NCI-H1436 (cell line): Measurements from ENCODE around the gene KCNQ1.
A peak's percentile ranks its signal among the peaks of the same experiment; 100 is the strongest.

ENCODE experiments used
- DNase-seq: peaks from one replicate; lab custom pipeline; 2025; lab: John Stamatoyannopoulos, UW

KCNQ1 gene, protein sequence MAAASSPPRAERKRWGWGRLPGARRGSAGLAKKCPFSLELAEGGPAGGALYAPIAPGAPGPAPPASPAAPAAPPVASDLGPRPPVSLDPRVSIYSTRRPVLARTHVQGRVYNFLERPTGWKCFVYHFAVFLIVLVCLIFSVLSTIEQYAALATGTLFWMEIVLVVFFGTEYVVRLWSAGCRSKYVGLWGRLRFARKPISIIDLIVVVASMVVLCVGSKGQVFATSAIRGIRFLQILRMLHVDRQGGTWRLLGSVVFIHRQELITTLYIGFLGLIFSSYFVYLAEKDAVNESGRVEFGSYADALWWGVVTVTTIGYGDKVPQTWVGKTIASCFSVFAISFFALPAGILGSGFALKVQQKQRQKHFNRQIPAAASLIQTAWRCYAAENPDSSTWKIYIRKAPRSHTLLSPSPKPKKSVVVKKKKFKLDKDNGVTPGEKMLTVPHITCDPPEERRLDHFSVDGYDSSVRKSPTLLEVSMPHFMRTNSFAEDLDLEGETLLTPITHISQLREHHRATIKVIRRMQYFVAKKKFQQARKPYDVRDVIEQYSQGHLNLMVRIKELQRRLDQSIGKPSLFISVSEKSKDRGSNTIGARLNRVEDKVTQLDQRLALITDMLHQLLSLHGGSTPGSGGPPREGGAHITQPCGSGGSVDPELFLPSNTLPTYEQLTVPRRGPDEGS

DNA sequence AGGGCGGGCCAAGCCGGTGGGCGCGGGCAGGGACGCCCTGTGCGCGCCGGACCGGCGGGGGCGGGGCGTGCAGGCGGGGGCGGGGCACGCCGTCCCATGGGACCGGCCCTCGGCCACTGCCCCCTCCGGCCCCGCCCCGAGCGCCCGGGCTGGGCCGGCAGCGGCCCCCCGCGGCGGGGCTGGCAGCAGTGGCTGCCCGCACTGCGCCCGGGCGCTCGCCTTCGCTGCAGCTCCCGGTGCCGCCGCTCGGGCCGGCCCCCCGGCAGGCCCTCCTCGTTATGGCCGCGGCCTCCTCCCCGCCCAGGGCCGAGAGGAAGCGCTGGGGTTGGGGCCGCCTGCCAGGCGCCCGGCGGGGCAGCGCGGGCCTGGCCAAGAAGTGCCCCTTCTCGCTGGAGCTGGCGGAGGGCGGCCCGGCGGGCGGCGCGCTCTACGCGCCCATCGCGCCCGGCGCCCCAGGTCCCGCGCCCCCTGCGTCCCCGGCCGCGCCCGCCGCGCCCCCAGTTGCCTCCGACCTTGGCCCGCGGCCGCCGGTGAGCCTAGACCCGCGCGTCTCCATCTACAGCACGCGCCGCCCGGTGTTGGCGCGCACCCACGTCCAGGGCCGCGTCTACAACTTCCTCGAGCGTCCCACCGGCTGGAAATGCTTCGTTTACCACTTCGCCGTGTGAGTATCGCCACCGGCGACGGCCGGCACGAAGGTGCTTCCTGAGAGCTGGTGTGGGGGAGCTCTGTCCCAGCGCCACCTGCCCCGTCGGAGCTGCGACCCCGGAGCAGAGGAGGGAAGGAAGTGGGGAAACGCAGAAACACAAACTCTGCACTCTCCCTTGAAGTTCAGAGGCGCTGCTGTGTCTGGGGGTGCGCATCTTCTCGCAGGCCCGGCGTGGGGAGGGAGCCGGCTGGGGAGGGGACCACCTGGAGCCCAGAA, at the start of gene KCNQ1:
Gene KCNQ1 (plus strand): TSS at position 188 of the 925 bp plus-strand sequence. CDS start 91 bp downstream, at position 279.
- no peak for DNase-seq

DNA sequence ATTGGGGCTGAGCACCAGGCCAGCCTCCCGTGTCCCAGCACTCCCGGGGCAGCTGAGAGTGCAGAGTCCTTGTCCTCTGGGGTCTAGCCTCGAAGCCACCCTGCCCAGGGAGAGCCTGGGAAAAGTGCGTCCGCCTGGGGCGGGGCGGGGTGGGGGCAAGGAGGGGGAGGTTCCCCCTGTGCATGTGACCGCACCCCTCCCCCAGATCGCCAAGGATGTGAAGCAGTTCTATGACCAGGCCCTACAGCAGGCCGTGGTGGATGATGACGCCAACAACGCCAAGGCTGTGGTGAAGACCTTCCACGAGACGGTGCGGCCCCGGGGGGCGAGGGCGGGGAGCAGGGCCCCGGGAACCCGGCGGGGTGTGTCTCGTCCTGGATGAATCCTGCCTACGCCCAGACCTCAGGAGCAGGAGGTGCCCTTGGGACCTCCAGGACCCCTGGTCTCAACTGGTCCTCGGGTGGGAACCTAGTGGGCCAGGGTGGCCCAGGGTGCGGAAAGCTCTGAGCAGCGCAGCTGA, 49.5 kb upstream of the KCNQ1 start:
- no peak for DNase-seq

DNA sequence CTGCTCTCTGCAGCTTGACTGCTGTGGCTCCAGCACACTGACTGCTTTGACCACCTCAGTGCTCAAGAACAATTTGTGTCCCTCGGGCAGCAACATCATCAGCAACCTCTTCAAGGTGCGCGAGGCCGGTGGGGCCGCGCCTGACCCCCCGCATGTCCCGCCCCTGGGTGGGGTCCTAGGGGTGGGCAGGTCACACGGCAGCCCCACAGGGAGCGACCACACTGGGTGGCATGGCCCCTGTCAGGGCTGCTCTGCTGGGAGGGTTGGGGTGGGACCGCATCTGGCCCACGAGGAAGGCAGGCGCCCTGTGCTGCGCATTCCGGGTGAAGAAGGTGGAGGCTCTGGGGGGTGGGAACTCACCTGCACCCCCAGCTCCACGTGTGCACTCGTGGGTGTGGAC, 49.0 kb upstream of the KCNQ1 start:
- DNase-seq = no peak

DNA sequence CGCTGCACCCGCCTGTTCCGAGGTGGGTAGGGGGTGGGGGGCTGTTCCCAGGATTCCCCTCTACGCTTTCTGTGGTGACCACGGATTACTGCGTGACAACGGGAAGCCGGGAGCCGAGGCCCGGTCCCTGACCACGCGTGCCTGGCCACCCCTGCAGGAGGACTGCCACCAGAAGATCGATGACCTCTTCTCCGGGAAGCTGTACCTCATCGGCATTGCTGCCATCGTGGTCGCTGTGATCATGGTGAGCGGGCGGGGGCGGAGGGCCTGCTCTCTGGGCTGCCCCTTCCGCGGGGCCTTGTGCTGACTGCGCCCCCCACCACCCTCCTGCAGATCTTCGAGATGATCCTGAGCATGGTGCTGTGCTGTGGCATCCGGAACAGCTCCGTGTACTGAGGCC, 48.3 kb upstream of the KCNQ1 start:
- no peak for DNase-seq

DNA sequence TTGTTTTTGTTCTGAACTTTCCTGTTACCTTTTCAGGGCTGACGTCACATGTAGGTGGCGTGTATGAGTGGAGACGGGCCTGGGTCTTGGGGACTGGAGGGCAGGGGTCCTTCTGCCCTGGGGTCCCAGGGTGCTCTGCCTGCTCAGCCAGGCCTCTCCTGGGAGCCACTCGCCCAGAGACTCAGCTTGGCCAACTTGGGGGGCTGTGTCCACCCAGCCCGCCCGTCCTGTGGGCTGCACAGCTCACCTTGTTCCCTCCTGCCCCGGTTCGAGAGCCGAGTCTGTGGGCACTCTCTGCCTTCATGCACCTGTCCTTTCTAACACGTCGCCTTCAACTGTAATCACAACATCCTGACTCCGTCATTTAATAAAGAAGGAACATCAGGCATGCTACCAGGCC, 47.8 kb upstream of the KCNQ1 start:
- DNase-seq = no peak

DNA sequence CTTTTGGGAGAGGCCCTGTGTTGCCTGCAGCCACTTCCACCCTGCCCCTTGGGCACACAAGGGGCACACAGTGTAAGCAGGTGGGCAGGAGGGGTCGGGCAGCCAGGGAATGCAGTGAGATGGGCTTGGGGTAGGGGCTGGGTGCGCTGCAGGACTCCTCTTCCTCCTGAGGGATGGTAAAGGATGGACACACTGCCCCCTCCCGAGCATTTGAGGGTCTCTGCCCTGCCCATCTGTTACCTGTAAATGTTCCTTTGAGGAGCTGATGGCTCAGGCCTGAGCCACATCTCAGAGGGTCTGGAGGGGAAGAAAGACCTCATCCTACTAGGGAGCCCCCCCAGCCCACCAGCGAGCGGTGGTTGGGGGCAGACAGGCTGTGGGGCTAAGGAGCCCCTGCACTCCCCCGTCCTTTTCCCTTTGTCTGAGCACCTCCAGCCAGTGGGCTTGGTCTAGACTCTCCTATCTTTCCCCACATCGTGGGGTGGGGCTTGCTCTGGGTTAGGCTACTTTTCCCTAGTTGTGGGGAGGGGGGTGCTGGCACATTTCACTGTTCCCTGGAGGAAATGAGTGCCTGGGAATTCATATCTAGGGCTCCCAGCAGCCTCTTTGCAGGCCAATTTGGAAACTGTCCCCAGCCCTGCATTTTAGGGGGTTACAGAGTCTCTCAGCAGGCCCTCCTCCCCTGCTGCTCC, 46.0 kb upstream of the KCNQ1 start:
- no peak for DNase-seq

DNA sequence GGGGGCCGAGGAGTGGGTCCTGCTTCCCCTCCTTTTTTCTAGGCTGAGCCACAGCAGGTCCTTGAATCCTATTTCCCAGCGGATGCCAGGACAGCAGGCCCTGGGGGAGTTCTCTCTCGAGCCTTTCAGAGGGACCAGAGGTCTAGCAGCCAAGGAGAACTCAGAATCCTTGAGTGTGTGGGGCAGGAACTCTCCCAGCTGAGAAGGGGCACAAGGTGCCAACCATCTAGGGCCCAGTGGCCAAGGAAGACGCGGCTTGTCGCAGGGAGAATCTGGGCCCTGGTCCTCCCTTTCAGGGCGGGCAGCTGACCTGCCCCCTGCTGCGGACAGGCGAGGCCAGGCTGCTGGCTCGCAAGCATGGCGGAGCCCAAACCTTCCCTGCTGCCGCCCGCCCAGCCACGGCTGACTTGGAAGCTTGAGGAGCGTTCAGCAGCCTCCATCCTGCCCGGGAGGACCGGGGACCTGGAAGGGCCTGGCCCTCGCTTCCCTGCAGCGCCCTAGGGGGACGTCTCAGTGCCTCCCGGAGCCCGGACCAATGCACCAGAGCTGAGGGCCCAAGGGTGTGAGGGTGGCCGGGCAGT, 45.2 kb upstream of the KCNQ1 start:
- no peak for DNase-seq

DNA sequence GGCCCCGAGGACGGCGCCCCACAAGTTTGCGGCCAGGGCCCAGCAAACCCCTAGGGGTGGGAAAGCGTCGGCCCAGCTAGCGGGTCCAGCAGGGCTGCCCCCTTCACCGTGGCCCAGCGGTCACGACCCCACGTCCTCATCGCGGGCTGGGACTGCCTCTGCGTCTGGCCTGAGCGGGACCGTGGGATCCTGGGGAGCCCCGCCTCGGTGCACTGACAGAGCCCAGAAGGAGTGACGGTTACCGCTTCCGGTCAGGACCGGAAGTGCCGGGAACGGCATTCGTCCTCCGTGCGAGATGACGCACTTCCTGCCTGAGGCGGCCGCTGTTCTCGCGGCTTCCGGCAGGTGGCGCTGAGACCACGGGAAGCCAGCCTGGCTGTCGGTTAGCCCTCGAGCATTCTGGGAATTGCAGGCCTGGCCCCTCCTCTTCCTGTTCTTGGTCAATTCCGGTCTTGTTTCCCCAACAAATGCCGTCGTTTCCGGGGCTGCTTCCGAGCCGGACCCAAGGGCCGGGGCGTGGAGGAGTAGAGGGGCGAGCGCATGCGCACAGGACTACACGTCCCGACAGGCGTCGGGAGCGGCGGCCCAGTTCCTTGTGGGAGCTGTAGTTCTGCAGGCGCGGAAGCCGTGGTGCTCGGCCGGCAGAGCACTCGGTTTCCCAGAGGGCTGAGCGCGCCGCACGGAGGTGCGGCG, 44.6 kb upstream of the KCNQ1 start, which contains the start of gene TSSC4:
Gene TSSC4 (plus strand): TSS at position 682 of the 693 bp plus-strand sequence. CDS start 1,884 bp downstream, outside the sequence.
- peak; percentile 99 for DNase-seq

DNA sequence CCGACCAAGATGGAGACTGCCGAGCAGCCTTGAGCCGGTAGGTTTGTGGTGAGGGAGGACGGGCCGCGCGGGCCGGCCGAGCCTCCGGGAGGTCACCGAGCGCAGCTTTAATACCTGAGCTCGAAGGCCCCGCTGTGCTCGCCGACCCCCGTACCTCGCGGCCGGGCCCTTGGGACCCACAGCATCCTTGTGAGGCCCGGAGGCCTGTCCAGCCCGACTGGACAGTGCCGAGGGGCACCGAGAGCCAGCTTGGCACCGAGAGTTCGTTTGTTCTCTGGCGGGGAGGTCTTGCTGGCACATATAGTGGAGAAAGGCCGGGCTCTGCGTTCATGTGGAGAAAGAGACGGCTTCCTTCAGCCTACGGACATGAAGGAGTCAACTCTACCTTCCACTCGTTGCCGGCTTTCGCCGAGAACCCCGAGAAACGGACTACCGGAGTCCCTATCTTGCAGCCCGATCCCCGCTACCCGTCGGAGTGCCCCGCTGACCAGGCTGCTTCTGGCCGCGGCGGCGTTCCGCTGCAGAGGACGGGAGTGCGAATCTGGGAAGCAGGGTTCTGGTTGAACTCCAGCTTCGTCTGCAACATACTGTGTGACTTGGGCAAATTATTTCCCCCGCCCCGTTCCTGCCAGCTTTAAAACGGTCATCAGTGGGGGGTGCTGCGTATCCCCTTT, 43.9 kb upstream of the KCNQ1 start:
- no peak for DNase-seq

DNA sequence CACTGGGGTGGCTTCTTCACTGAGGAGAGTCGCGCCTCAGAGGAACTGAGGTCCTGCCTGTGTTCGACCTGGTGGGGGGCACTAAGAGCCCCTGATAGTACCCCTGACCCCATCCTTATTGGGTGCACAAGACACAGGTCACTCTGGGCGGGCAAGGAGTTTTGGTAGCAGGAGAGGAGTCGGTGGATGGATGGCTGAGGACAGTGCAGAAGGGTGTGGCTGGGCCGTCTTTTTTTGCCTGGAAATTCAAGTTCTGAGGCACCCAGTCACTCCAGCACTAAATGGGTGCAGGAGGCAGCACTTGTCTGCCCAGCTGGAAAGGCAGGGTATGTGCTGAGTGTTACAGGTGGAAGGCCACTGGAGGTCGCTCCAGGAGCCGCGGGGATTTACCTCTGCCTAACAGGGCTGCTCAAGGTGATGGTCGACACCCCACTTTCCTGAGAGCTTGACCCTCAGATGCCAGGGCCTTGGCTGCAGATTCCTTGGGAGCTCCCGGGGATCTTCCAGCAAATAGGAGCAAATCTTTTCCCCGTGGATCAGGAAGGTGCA, 43.3 kb upstream of the KCNQ1 start:
- DNase-seq = no peak

DNA sequence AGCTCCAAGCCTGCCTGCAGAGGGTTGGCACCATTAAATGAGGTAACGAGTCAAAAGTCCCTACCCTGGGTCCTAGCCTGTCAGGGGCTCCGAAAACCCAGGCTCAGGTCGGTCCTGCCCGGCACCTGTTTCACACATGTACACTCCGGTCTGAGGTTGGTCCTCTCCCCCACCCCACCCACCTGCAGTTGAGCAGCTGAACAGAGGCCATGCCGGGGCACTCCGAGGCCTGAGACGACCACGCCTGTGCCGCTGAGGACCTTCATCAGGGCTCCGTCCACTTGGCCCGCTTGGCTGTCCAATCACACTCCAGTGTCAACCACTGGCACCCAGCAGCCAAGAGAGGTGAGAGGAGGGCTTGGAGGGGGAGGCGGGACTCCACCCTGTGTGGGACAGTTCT, 42.7 kb upstream of the KCNQ1 start:
- no peak for DNase-seq

DNA sequence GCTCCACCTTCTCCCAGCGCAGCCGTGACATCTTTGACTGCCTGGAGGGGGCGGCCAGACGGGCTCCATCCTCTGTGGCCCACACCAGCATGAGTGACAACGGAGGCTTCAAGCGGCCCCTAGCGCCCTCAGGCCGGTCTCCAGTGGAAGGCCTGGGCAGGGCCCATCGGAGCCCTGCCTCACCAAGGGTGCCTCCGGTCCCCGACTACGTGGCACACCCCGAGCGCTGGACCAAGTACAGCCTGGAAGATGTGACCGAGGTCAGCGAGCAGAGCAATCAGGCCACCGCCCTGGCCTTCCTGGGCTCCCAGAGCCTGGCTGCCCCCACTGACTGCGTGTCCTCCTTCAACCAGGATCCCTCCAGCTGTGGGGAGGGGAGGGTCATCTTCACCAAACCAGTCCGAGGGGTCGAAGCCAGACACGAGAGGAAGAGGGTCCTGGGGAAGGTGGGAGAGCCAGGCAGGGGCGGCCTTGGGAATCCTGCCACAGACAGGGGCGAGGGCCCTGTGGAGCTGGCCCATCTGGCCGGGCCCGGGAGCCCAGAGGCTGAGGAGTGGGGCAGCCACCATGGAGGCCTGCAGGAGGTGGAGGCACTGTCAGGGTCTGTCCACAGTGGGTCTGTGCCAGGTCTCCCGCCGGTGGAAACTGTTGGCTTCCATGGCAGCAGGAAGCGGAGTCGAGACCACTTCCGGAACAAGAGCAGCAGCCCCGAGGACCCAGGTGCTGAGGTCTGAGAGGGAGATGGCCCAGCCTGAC, 41.7 kb upstream of the KCNQ1 start:
- no peak for DNase-seq

DNA sequence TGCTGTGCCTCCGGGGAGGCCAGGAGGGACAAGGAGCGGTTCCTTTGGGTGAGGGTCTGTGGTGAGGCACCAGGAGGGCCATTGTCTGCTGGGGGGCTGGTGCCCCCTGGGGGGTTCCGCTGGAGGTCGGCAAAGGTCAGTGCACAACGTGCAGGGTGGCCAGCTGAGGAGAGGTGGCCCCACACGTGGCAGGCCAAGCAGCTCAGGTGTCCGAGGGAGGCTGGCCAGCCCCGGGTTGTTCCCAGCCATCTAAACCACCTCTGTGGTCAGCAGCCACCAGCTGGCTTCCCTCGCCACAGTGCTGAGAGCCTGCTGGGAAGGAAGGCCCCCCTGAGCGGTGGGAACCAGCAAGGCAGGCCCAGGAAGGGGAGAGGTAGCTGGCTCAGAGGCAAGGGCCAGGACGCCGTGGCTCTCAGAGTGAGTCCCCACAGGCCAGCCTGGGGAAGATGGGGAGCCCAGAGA, 40.0 kb upstream of the KCNQ1 start:
- DNase-seq = no peak

DNA sequence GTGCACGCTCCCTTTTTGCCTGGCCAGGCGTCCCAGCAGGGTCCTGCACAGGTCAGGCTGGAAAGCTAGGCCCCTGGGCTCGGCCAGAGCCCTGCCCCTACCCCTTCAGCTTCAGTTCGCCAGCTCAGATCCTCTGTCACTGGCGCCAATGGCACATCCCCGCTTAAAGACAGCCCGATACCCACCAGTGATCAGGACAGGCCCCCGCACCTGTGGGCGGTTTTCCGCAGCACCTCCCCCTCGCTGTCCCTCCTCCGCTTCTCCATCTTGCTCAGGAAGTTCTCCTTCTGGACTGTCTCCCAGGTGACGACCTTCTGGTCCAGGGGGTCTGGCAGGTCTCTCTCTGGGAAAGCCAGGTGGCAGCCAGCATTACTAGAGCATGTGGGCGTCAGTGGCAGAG, 38.4 kb upstream of the KCNQ1 start:
- DNase-seq = no peak

DNA sequence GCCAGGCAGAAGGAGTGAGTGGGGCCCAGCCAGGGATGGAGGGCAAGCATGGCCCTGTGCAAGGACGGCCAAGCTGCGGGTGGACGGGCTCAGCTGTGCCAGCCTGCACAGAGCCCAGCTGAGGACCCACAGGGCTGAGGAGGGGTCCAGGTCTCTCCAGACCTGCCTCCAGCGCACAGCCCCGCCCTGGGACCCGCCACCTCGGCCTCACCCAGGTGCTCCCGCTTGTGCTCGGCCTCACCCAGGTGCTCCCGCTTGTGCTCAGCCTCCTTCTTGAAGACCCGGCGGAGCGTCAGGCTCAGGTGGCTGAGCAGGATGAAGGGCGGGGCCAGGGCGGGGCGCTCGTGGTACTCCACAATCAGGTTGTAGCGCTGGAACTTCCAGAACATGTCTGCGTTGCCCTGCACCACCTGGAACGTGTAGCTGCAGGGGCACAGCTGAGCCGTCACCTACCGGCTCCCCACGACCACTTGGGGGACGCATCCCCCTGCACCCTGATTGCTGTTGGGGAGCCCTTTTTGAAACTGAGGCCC, 37.9 kb upstream of the KCNQ1 start:
- DNase-seq = no peak

DNA sequence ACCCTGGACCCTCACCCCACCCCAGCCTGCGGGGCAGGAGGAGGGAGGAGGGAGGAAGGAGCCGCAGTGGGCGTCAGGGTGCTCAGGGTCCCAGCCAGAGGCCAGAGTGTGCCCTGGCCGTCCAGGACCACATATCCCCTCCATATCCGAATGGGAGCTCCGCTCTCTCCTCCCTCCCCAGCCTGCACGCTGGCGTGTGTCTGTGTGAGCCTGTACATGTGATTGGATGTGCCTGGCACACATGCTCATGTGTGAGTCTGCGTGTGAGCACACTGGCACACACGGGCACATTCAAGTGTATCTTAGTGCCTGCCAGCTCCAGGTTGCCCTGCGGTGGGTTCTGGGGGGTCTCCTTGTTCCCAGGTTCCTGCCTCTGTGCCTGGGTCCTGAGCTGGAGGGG, 36.1 kb upstream of the KCNQ1 start:
- no peak for DNase-seq

DNA sequence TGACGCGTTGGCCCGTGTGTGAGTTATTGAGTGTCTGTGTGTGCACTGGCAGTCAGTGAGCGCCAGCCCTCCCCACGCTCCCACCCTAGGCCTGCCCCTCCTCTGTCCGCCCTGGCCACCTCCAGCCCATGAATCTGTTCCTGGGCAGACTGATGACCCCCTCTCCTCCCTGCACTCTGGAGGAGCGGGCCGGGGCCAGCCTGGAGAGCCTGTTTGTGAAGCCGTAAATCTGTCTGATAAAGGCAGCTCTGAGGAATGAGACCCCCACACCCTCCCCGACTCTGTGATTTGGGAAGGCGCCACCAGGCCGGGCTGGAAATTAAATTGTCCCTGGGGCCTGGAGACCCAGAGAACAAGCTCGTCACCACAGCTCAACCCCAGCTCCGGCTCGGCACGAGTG, 35.7 kb upstream of the KCNQ1 start:
- no peak for DNase-seq
